CD4-positive, alpha-beta T cell treated with Interleukin-6 for 4 hours (primary cell): ENCODE data around the gene THADA.
A peak's percentile ranks its signal among the peaks of the same experiment; 100 is the strongest.

ENCODE experiments used
- DNase-seq: peaks from one replicate; pipeline ENCODE4 v3.0.0-alpha.2; 2020; ENCODE audit warnings: mixed read lengths

THADA gene

GRCh38 chr2:43217228-43218154 lies 378.3 kb downstream of the THADA start:
- peak; percentile 35 for DNase-seq

- DNase-seq: no peak
Observed at GRCh38 chr2:43216629-43217028, 379.2 kb downstream of the THADA start.

GRCh38 chr2:43215673-43216255 lies 380.1 kb downstream of the THADA start:
- DNase-seq: no peak

DNA sequence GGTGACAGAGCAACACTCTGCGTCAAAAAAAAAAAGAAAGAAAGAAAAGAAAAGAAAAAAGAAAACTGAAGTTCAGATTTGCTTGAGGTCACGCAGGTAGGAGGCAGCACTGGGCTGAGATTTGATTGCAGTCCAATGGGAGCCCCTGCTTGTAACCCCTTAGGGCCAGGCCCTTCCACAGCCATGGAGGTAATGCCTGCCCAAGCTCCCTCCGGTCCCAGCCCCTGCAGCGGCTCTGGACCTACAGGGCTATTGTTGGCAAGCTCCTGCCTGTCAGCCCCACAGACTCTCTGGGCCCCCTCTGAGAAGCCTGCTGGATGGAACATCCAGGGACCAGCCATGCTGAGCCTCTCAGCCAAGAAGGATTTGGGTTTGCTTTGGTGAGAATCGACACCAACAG lies 381.6 kb downstream of the THADA start:
- DNase-seq: no peak

- DNase-seq: no peak
Observed at GRCh38 chr2:43212931-43213330, 382.9 kb downstream of the THADA start.

DNA sequence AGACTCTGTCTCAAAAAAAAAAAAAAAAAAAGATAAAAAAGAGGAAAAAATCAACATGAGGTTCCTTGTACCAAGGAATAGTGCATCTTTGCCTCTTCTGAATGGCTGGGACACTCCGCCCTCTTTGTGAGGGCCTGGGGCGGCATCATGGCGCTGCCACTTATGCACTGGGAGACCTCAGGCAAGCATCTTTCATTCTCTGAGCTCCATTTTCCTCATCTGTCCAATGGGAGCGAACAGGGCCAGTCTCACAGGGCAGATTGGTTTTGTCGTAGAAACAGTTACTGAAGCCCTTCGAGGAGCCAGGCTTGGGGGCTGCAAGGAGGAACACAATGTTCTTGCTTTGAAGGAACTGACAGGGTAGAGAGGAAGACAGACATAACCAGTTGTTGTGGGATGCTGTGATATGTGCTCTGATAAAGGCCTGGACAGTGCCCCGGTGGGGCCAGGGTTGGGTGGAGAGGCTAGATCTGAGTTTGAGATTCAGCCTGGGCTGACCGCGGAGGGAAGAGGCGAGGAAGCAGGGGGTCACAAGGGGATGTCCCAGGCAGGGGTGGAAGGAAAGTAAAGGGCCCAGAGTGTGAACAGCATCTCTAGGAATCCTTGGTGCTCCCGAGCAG lies 383.5 kb downstream of the THADA start:
- DNase-seq: no peak

- DNase-seq: peak; percentile 64
Observed at GRCh38 chr2:43210467-43211303, 385.2 kb downstream of the THADA start.

- no peak for DNase-seq
Observed at GRCh38 chr2:43210125-43210466, 385.7 kb downstream of the THADA start.

DNA sequence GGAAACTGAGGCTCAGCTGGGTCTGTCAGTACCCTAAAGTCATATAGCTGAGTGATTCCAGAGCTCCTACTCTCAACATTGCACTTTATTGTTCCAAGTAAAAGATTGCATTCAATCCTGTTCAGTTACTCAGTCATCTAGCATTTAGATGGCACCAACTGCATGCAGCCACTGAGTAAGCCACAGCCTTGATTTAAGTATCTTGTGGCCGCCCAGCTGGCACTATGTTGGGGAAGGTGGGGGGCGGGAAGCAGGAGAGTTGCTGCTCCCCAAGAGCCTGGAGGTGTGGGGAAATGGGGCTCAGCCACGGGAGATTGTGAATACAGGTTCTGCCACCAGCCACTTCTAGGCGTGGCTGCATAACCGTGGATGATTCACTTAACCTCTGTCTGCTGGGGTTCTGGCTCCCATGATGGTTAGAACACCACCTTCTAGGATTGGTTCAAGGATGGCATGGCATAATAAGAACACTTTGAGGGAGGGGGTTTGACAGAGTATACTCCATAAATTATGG lies 386.6 kb downstream of the THADA start:
- no peak for DNase-seq

GRCh38 chr2:43207553-43208300 lies 388.1 kb downstream of the THADA start:
- no peak for DNase-seq

DNA sequence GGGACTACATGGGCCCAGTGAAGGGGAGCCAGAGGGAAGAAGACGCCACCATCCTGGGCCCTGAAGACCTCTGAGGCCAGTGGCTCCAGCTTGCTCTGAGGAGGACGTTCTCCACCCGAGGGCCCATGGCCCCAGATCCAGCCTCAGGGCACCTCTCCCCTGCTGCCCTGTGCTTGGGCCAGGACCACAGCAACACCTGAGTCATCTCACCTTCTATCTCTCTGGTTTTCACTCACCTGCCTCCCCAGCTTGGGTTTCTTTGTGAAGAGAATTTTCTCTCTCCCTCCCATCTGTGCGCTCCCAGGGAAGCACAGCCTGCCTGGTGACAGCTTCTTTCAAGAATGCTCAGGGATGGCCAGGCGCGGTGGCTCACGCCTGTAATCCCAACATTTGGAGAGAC lies 389.2 kb downstream of the THADA start:
- DNase-seq: no peak

DNA sequence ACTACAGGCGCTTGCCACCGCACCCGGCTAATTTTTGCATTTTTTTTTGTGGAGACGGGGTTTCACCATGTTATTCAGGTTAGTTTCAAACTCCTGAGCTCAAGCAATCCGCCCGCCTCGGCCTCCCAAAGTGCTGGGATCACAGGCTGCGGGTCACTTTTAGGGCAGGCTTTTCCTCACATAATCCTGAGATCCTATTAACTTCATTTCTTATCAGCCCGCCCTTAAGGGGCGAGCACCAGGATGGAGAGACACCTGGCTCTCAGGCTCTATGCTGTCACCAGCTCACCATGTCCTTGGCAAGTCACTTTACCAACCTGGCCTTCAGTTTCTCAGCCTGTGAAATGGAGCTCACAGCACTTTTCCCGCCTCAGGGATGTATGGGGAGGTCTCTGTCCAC lies 392.5 kb downstream of the THADA start:
- DNase-seq: no peak

GRCh38 chr2:43202289-43202688 lies 393.5 kb downstream of the THADA start:
- no peak for DNase-seq

- DNase-seq: no peak
Observed at GRCh38 chr2:43201497-43201896, 394.3 kb downstream of the THADA start.

DNA sequence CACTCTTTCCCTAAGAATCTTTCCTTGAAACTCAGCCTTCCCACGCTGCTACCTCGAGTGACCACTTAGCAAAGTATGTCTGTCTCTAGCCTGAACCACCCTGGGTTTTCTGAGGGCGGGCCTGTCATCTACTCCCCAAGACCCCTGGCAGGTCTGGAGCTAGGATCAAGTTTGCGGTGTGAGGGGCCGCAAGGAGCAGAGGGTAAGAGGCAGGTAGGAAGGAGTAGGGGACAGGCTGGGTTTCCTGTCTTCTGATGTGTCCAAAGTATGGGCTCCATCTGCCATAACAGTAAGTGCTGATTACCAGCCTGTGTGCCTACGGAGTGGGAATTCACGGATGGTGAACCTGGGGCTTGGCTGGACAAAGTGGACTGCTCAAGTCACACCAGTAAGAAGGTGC lies 394.8 kb downstream of the THADA start:
- no peak for DNase-seq

DNA sequence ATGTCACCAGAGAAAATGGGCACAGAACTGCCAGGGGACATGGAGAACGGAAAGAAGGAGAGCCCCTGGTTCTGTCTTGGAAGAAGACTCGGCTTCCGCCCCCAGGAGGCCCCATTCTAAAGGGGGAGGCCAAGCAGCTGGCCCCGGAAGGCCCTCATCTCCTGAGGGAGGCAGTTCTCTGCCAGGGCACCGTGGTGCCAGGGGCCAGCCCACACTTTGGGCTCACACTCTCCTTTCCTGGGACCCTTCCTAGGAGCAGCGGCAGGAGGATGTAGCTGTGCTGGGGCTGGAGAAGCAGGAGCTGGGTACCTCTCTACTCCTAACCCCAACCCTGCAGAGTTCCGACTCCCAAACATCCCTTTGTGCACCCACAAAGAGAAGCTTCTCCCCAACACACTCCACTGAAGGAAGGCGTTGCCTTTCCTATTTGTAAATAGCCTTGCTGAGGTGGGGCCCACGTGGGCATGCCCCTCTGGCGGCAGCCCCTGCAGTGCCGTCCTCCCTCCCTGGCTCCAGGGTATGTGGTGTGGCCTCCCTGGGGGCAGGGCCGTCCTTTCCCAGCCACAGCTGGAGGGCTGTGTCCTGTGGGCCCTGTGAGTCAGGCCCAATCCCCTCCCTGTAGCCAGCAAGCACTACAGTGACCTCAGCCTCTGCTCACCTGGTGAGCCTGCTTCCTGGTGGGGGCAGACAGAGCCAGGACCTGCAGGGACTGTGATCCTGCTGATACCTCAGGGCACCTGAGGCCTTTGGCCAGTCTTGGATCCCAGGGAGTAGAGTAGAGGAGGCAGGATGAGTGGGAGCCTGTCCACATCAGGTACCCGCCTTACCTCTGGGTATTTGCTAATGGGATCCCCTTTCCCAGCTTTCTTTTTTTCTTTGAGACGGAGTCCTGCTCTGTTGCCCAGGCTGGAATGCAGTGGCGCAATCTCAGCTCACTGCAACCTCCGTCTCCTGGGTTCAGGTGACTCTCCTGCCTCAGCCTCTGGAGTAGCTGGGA lies 396.0 kb downstream of the THADA start:
- DNase-seq: no peak

- DNase-seq: no peak
Observed at GRCh38 chr2:43198263-43198662, 397.6 kb downstream of the THADA start.

- DNase-seq: no peak
Observed at GRCh38 chr2:43197588-43197896, 398.3 kb downstream of the THADA start.

DNA sequence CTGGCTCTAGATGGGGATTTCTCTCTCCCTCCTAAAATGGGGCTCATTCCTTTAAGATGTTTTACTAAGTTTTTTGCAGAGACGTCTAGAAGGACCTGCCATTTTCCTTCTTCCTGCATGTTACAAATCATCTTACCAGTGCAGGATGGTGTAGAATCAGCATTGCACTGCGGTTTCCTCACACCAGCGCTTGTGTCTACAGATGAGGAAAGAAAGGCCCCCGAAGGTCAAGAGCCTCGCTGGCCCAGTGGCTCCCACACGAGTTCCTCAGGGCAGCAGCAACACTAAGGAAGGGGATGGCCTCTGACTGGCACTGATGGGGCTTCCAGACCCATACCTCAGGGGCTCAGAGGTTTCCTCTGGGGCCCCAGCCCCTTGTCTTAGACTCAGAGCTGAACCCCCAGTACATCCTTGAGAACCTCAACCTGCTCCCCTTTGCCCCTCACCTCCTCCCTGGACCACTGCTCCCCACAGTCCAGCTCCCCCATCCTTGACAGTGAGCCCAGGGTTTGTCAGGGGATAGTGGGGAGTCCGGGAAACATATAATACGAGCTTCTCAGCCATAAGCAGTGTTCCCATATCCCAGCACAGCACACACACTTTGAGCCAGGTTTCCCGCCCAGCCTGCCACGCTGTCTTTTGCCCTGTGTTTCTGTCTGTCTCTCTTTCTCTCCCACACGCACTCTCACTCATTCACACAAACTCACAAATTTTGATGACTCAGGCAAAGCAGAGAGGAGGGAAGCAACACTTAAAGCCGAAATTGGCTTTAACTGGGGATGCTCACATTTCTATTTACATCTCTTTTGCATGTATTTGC lies 398.9 kb downstream of the THADA start:
- DNase-seq: peak; percentile 42
